Measurements from ENCODE around the gene C4orf50.

DNA sequence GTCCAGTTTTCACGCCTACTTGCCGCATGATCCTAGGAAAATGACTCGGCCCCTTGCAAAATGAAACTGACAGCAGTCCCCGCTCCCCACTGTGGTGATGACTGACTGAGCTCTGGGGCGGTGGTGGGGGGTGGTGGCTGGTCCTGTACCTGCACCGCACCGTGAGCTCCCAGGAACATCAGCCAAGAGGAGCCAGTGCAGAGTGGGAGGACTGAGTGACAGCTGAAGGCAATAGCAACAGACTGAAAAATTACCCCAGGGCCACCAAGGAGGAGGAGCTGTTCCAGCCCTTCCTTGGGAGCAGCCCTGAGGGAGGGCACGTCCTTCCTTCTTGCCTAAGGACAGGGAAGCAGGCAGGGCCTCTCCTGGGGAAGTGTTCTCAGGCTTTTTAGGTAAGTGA lies 2.4 kb upstream of the C4orf50 start:
- TF ChIP-seq, protein P1, sequence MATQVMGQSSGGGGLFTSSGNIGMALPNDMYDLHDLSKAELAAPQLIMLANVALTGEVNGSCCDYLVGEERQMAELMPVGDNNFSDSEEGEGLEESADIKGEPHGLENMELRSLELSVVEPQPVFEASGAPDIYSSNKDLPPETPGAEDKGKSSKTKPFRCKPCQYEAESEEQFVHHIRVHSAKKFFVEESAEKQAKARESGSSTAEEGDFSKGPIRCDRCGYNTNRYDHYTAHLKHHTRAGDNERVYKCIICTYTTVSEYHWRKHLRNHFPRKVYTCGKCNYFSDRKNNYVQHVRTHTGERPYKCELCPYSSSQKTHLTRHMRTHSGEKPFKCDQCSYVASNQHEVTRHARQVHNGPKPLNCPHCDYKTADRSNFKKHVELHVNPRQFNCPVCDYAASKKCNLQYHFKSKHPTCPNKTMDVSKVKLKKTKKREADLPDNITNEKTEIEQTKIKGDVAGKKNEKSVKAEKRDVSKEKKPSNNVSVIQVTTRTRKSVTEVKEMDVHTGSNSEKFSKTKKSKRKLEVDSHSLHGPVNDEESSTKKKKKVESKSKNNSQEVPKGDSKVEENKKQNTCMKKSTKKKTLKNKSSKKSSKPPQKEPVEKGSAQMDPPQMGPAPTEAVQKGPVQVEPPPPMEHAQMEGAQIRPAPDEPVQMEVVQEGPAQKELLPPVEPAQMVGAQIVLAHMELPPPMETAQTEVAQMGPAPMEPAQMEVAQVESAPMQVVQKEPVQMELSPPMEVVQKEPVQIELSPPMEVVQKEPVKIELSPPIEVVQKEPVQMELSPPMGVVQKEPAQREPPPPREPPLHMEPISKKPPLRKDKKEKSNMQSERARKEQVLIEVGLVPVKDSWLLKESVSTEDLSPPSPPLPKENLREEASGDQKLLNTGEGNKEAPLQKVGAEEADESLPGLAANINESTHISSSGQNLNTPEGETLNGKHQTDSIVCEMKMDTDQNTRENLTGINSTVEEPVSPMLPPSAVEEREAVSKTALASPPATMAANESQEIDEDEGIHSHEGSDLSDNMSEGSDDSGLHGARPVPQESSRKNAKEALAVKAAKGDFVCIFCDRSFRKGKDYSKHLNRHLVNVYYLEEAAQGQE (IDR thresholded peaks at IDR 0.05; ENCODE audit: insufficient read depth in 1 of 2, low read depth in 2 of 2, low read length in 2 of 2), result no peak
- TF ChIP-seq POLR2AphosphoS5 (IDR thresholded peaks at IDR 0.05; ENCODE audit: low read depth, low read length) (no peak), SIN3A (IDR thresholded peaks at IDR 0.05; ENCODE audit: borderline replicate concordance, insufficient read depth, low read length) (no peak), TAF1 (IDR thresholded peaks at IDR 0.05; ENCODE audit: borderline replicate concordance, insufficient read depth, low read length) (no peak), FOXP2 (optimal IDR thresholded peaks at IDR 0.05; ENCODE audit: borderline replicate concordance, extremely low read depth, extremely low read length, insufficient read depth) (no peak)

All from PFSK-1 (cell line).